Lower lobe of right lung (tissue), 2 donors: ENCODE measurements around the gene MXI1. TPM values are rescaled to one million over a fixed set of nuclear protein-coding genes. Genes with fewer than 3 reads are reported as not detected.

ENCODE experiments used
- ATAC-seq, 2 donors: fragments of 200-7000 bp; cut with Tn5 transposase; one replicate each; pipeline ENCODE4 v1.9.1; 2020 to 2022; ENCODE audit warnings: mild to moderate bottlenecking in 2 of 2, moderate library complexity in 2 of 2
- DNase-seq: peaks from one replicate; pipeline ENCODE4 v3.0.0-alpha.2; 2020
- H3K27ac ChIP-seq: fragments of 200-600 bp; one replicate; pipeline ENCODE4 v1.8.0; 2022
- H3K27me3 ChIP-seq: fragments of 200-600 bp; one replicate; pipeline ENCODE4 v1.8.0; 2022; ENCODE audit warnings: low read depth
- H3K36me3 ChIP-seq: fragments of 200-600 bp; one replicate; pipeline ENCODE4 v1.8.0; 2022; ENCODE audit warnings: mild to moderate bottlenecking
- H3K4me1 ChIP-seq: fragments of 200-600 bp; one replicate; pipeline ENCODE4 v1.8.0; 2022
- H3K4me3 ChIP-seq: fragments of 200-600 bp; one replicate; pipeline ENCODE4 v1.8.0; 2022; ENCODE audit warnings: mild to moderate bottlenecking
- H3K9me3 ChIP-seq: fragments of 200-600 bp; one replicate; pipeline ENCODE4 v1.8.0; 2022
- CTCF ChIP-seq: fragments of 200-600 bp; IDR thresholded peaks from one replicate; pipeline ENCODE4 v1.8.0; 2022; ENCODE audit warnings: antibody characterized with exemption, mild to moderate bottlenecking
- intact Hi-C: fragments of 100-400 bp; cut with DNase I; formaldehyde crosslinking; loops from one replicate; pipeline ENCODE4 v1.11.0; 2022
- total RNA-seq: library from RNA; stranded (reverse); fragmentation: NEBNext Ultra II Directional; extraction: Animal tissue kit (Norgen Biotek cat#: 25700); gene quantifications from one replicate; pipeline ENCODE4 v1.2.1, GENCODE V29; 2021
- donor health status: DM: no; HTN: yes; CAD: no; lungs with severe emphysema.

The MXI1 gene
- total RNA-seq, 1 donor from 2014 or later: 33.3 TPM

DNA sequence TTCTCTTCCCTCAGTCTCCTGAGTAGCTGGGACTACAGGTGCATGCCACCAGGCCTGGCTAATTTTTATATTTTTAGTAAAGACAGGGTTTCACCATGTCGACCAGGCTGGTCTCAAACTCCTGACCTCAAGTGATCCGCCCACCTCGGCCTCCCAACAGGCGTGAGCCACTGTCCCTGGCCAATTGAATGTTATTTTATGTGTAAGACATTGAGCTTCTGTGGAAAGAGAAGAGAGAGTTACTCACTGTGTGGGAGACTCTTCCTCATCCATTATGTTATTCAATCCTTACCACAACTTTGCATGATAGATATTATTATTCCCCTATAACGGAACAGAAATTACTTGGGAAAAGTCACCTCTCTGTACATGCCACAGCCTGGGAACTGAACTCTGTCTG, 32.6 kb upstream of the MXI1 start:
- Histone ChIP-seq H3K4me1 (peaks cover 9% of the 10 kb centered on the region), H3K36me3 (no peaks in the 10 kb centered on the region), H3K4me3 (no peak overlapping the region), H3K27me3 (peaks cover 10% of the 10 kb centered on the region), H3K9me3 (no peaks in the 10 kb centered on the region), H3K27ac (no peak overlapping the region)
- ATAC-seq (no peak), DNase-seq (no peak)
- TF ChIP-seq CTCF: no peak
- intact Hi-C loops: no loop called here

- Histone ChIP-seq H3K9me3 (no peaks in the 10 kb centered on the region), H3K27me3 (peaks cover 6% of the 10 kb centered on the region), H3K36me3 (no peaks in the 10 kb centered on the region), H3K4me3 (no peak overlapping the region), H3K4me1 (peaks cover 3% of the 10 kb centered on the region), H3K27ac (no peak overlapping the region)
- TF ChIP-seq CTCF: no peak
- no peak for ATAC-seq
- DNase-seq: no peak
- intact Hi-C loops: no loop called here
These were observed 32.0 kb upstream of the MXI1 start for GRCh38 chr10:110175406-110175805.

DNA sequence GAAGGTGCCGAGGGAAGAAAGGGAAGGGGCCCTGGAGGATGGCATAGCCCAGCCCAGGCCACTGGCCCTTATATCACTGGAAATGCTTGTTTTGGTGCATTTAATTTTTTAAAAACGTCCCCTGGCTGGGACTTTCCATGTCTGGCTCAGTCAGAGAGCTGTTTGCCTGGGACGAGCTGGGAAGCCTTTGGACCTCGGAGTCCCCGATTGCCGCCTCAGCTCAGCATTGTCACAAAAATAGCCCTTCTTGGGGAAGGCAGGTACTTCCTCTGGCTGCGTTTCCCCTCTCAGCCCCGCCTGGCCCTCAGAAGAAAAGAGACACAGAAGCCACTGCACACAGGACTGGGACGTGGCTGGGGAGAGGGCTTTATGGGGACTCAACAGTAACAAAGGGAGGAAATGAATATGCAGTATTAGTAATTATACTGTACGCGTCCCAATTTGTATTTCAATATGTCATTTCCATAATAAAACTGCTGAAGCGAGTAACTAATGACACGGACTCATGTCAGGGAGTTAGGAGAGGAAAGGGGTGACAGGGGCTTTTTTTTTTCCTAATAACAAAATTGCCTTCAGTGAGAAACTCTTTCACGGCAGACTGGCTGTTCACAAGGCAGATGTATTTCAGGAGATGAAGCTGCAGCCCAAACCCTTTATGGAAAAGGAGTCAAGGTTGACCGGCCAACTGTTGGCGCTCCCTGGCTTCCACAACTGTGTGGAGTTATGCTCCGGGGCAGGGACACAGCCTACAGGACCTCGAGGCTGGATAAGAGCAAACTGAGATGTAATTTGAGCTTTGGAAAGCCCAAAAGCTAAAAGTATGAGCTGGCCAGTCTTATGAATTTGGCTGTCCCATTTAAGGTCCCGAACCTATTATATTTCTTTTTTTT, 31.0 kb upstream of the MXI1 start:
- intact Hi-C loops: no loop called here
- no peak for TF ChIP-seq CTCF
- Histone ChIP-seq H3K9me3 (no peaks in the 10 kb centered on the region), H3K27me3 (no peaks in the 10 kb centered on the region), H3K4me1 (peaks cover 3% of the 10 kb centered on the region), H3K36me3 (no peaks in the 10 kb centered on the region), H3K27ac (peak overlapping the region; percentile 18), H3K4me3 (no peak overlapping the region)
- ATAC-seq (no peak), DNase-seq (no peak)

DNA sequence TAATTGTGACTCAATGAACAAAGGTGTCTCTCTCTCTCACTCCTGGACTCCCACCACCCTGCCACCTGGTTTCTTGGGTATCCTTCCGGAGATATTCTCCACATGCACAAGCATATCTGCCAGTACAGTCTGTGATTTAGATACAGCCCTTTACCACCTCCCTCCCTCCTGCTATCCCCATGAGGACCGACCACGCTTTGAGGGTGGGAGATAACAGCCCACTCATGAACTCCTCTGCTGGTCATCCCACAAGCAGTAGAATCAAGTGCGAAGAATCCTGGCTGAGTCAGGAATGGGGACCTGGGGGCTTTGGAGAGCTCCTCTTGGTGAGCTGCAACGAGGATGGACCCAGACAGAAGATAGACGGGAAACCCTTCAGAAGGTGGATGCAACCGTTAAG, 28.2 kb upstream of the MXI1 start:
- no peak overlapping the region for H3K27ac ChIP-seq
- no peaks in the 10 kb centered on the region for H3K36me3 ChIP-seq
- DNase-seq (no peak), ATAC-seq (no peak)
- no peak for TF ChIP-seq CTCF
- intact Hi-C loops: no loop called here
- H3K27me3 ChIP-seq: no peaks in the 10 kb centered on the region
- H3K4me3 ChIP-seq: no peak overlapping the region
- no peaks in the 10 kb centered on the region for H3K9me3 ChIP-seq
- peaks cover 3% of the 10 kb centered on the region for H3K4me1 ChIP-seq

- TF ChIP-seq CTCF: no peak
- Histone ChIP-seq H3K4me1 (no peaks in the 10 kb centered on the region), H3K4me3 (no peak overlapping the region), H3K27ac (no peak overlapping the region), H3K27me3 (no peaks in the 10 kb centered on the region), H3K9me3 (no peaks in the 10 kb centered on the region), H3K36me3 (no peaks in the 10 kb centered on the region)
- no peak for ATAC-seq
- no peak for DNase-seq
- intact Hi-C loops: no loop called here
These were observed 26.0 kb upstream of the MXI1 start for GRCh38 chr10:110181451-110181850.
